ENCODE data around the gene IRX2.

DNA sequence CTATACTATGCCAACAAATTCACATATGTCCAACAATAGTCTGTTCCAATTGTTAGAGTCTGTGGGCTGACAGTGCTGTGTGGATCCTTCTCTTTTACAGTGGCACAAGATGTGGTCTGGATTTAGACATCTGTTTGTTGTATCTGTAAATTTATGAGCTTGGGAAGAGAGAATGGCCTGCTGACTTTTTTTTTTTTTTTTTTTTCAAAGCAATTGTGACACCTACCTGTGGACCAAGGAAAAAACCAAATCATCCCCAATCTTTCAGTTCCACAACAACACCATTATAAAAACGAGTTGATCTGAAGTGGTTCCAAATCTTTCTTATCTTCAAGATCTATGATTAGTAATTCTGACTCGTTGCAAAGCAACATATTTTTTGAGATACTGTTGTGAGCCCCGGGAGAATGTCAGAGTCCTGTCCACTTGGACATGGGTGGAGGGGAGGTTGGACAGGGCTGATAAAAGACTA, 4.9 kb downstream of the IRX2 start:
- TF ChIP-seq, protein P1, sequence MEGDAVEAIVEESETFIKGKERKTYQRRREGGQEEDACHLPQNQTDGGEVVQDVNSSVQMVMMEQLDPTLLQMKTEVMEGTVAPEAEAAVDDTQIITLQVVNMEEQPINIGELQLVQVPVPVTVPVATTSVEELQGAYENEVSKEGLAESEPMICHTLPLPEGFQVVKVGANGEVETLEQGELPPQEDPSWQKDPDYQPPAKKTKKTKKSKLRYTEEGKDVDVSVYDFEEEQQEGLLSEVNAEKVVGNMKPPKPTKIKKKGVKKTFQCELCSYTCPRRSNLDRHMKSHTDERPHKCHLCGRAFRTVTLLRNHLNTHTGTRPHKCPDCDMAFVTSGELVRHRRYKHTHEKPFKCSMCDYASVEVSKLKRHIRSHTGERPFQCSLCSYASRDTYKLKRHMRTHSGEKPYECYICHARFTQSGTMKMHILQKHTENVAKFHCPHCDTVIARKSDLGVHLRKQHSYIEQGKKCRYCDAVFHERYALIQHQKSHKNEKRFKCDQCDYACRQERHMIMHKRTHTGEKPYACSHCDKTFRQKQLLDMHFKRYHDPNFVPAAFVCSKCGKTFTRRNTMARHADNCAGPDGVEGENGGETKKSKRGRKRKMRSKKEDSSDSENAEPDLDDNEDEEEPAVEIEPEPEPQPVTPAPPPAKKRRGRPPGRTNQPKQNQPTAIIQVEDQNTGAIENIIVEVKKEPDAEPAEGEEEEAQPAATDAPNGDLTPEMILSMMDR (conservative IDR thresholded peaks at IDR 0.05; ENCODE audit: low read depth, low read length) = no peak
- no peak for TF ChIP-seq FOS (IDR thresholded peaks at IDR 0.05; ENCODE audit: low read depth, low read length)
- TF ChIP-seq POLR2A (IDR thresholded peaks at IDR 0.05; ENCODE audit: low read depth, low read length) = no peak
- no peak for TF ChIP-seq MAFK (IDR thresholded peaks at IDR 0.05; ENCODE audit: low read depth, low read length)
- TF ChIP-seq, protein P2, sequence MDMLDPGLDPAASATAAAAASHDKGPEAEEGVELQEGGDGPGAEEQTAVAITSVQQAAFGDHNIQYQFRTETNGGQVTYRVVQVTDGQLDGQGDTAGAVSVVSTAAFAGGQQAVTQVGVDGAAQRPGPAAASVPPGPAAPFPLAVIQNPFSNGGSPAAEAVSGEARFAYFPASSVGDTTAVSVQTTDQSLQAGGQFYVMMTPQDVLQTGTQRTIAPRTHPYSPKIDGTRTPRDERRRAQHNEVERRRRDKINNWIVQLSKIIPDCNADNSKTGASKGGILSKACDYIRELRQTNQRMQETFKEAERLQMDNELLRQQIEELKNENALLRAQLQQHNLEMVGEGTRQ (IDR thresholded peaks at IDR 0.05; ENCODE audit: low read depth, low read length) = no peak
- TF ChIP-seq CEBPB (IDR thresholded peaks at IDR 0.05; ENCODE audit: low read depth, low read length) = no peak
- TF ChIP-seq RAD21 (IDR thresholded peaks at IDR 0.05; ENCODE audit: low read length) = no peak
- no peak for TF ChIP-seq SMC3 (IDR thresholded peaks at IDR 0.05; ENCODE audit: low read depth, low read length)
- TF ChIP-seq BHLHE40 (IDR thresholded peaks at IDR 0.05; ENCODE audit: low read depth, low read length) = no peak
- TF ChIP-seq MAZ (IDR thresholded peaks at IDR 0.05; ENCODE audit: borderline replicate concordance, low read depth, low read length) = no peak
